ENCODE measurements around the gene ART1.
"Not testable (repeated sequence)": the region's sequence is repeated elsewhere in the genome, so short reads cannot be mapped to it uniquely, and the experiment has no call there.

ART1 gene

GRCh38 chr11:3643102-3643546 lies 1.8 kb upstream of the ART1 start:
- H3K36me3 Mint-ChIP-seq (ENCODE audit: low read depth); H3K27ac Mint-ChIP-seq; H3K9me3 Mint-ChIP-seq; H3K4me1 Mint-ChIP-seq (ENCODE audit: low read depth): not testable (repeated sequence)
- H3K4me3 Mint-ChIP-seq = peak overlapping the region; percentile 73
- H3K27me3 Mint-ChIP-seq = peaks cover 19% of the 10 kb centered on the region

- Mint-ChIP-seq H3K4me1 (ENCODE audit: low read depth) (peaks cover 5% of the 10 kb centered on the region), H3K36me3 (ENCODE audit: low read depth) (no peaks in the 10 kb centered on the region), H3K9me3 (no peaks in the 10 kb centered on the region), H3K4me3 (no peak overlapping the region), H3K27ac (no peak overlapping the region), H3K27me3 (peaks cover 40% of the 10 kb centered on the region)
Measured at GRCh38 chr11:3645552-3645951, 624 bp downstream of the ART1 start.

DNA sequence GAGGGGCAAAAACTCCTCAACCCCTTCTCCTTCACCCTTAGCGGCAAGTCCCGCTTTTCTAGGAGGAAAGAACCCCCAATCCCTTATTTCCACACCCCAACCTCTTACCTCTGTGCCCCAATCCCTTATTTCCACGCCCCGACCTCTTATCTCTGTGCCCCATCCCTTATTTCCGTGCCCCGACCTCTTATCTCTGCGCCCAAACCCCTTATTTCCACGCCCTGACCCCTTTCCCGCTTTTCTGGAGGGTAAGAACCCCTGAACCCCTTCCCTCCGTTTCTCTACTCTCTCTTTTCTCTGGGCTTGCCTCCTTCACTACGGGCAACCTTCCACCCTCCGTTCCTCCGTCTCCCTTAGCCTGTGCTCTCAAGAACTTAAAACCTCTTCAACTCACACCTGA lies 3.9 kb downstream of the ART1 start:
- not testable (repeated sequence) for H3K9me3 Mint-ChIP-seq; H3K4me3 Mint-ChIP-seq; H3K4me1 Mint-ChIP-seq (ENCODE audit: low read depth); H3K27ac Mint-ChIP-seq; H3K36me3 Mint-ChIP-seq (ENCODE audit: low read depth)
- H3K27me3 Mint-ChIP-seq = peaks cover 44% of the 10 kb centered on the region

- H3K27ac Mint-ChIP-seq; H3K36me3 Mint-ChIP-seq (ENCODE audit: low read depth); H3K9me3 Mint-ChIP-seq; H3K4me3 Mint-ChIP-seq; H3K4me1 Mint-ChIP-seq (ENCODE audit: low read depth): not testable (repeated sequence)
- H3K27me3 Mint-ChIP-seq = peaks cover 42% of the 10 kb centered on the region
Measured at GRCh38 chr11:3649374-3649773, 4.4 kb downstream of the ART1 start.

- not testable (repeated sequence) for H3K27ac Mint-ChIP-seq; H3K9me3 Mint-ChIP-seq; H3K4me3 Mint-ChIP-seq; H3K36me3 Mint-ChIP-seq (ENCODE audit: low read depth); H3K4me1 Mint-ChIP-seq (ENCODE audit: low read depth)
- peaks cover 33% of the 10 kb centered on the region for H3K27me3 Mint-ChIP-seq
Measured at GRCh38 chr11:3652514-3652913, 7.6 kb downstream of the ART1 start.

- H3K27ac Mint-ChIP-seq = no peak overlapping the region
- peaks cover 15% of the 10 kb centered on the region for H3K27me3 Mint-ChIP-seq
- no peaks in the 10 kb centered on the region for H3K4me1 Mint-ChIP-seq (ENCODE audit: low read depth)
- H3K36me3 Mint-ChIP-seq (ENCODE audit: low read depth) = no peaks in the 10 kb centered on the region
- no peak overlapping the region for H3K4me3 Mint-ChIP-seq
- no peaks in the 10 kb centered on the region for H3K9me3 Mint-ChIP-seq
Measured at GRCh38 chr11:3655547-3655946, 10.6 kb downstream of the ART1 start.

DNA sequence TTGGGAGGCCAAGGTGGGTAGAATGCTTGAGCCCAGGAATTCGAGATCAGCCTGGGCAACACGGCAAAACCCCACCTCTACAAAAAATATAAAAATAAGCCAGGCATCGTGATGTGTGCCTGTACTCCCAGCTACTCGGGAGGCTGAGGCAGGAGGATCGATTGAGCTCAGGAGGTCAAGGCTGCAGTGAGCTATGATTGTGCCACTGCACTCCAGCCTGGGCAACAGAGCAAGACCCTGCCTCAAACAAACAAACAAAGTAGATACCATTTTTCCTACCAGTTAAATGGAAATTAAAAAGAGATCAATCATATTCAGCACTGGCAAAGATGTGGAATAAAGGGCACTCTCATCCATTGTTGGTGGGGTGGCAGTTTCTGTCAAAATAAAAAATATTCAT lies 12.4 kb downstream of the ART1 start:
- H3K36me3 Mint-ChIP-seq (ENCODE audit: low read depth); H3K4me1 Mint-ChIP-seq (ENCODE audit: low read depth); H3K27ac Mint-ChIP-seq; H3K4me3 Mint-ChIP-seq; H3K9me3 Mint-ChIP-seq; H3K27me3 Mint-ChIP-seq: not testable (repeated sequence)

GRCh38 chr11:3658252-3658651 lies 13.3 kb downstream of the ART1 start:
- H3K9me3 Mint-ChIP-seq = no peaks in the 10 kb centered on the region

DNA sequence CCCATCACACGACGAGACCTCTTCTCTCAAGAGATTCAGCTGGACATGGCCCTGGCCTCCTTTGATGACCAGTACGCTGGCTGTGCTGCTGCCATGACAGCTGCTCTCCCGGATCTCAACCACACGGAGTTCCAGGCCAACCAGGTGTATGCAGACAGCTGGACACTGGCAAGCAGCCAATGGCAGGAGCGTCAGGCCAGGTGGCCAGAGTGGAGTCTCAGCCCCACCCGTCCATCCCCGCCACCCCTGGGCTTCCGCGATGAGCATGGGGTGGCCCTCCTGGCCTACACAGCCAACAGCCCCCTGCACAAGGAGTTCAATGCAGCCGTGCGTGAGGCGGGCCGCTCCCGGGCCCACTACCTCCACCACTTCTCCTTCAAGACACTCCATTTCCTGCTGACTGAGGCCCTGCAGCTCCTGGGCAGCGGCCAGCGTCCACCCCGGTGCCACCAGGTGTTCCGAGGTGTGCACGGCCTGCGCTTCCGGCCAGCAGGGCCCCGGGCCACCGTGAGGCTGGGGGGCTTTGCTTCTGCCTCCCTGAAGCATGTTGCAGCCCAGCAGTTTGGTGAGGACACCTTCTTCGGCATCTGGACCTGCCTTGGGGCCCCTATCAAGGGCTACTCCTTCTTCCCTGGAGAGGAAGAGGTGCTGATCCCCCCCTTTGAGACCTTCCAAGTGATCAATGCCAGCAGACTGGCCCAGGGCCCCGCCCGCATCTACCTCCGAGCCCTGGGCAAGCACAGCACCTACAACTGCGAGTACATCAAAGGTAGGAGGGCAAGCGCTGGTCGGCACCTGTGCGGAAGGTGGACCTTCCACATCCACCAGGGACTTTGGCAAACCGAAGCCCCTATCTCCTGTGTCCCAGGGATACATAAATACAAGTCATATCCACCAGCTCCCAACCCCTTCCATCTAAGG lies 14.9 kb downstream of the ART1 start:
- Mint-ChIP-seq H3K27me3 (peaks cover 6% of the 10 kb centered on the region), H3K4me1 (ENCODE audit: low read depth) (no peaks in the 10 kb centered on the region), H3K9me3 (no peaks in the 10 kb centered on the region), H3K27ac (no peak overlapping the region), H3K36me3 (ENCODE audit: low read depth) (peaks cover 9% of the 10 kb centered on the region), H3K4me3 (no peak overlapping the region)

More at GRCh38 chr11:3658252-3658651, 13.3 kb downstream of the ART1 start:
- Mint-ChIP-seq H3K36me3 (ENCODE audit: low read depth) (no peaks in the 10 kb centered on the region), H3K4me3 (no peak overlapping the region), H3K4me1 (ENCODE audit: low read depth) (no peaks in the 10 kb centered on the region), H3K27ac (no peak overlapping the region), H3K27me3 (peaks cover 6% of the 10 kb centered on the region)

- H3K4me3 Mint-ChIP-seq = no peak overlapping the region
- H3K4me1 Mint-ChIP-seq (ENCODE audit: low read depth) = no peaks in the 10 kb centered on the region
- H3K9me3 Mint-ChIP-seq = no peaks in the 10 kb centered on the region
- H3K27me3 Mint-ChIP-seq = peaks cover 6% of the 10 kb centered on the region
- H3K27ac Mint-ChIP-seq = no peak overlapping the region
- H3K36me3 Mint-ChIP-seq (ENCODE audit: low read depth) = peaks cover 14% of the 10 kb centered on the region
Measured at GRCh38 chr11:3660960-3661359, 16.0 kb downstream of the ART1 start.

DNA sequence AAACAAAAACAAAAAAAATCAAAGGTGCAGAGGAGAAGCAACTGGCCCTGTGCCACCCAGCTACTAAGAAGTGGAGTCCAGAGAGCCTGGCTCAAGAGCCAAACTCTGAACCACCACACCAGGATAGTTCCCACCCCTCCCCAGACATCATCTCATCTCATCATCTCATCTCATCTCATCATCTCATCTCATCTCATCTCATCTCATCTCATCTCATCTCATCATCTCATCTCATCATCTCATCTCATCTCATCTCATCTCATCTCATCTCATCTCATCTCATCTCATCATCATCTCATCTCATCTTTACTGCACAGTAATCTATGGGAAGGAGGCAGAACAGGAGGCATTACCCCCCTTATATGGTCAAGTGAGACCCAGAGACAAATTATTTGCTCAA lies 17.9 kb downstream of the ART1 start:
- Mint-ChIP-seq H3K27ac (no peak overlapping the region), H3K4me3 (no peak overlapping the region), H3K27me3 (peaks cover 6% of the 10 kb centered on the region), H3K36me3 (ENCODE audit: low read depth) (peaks cover 24% of the 10 kb centered on the region), H3K4me1 (ENCODE audit: low read depth) (no peaks in the 10 kb centered on the region), H3K9me3 (no peaks in the 10 kb centered on the region)

DNA sequence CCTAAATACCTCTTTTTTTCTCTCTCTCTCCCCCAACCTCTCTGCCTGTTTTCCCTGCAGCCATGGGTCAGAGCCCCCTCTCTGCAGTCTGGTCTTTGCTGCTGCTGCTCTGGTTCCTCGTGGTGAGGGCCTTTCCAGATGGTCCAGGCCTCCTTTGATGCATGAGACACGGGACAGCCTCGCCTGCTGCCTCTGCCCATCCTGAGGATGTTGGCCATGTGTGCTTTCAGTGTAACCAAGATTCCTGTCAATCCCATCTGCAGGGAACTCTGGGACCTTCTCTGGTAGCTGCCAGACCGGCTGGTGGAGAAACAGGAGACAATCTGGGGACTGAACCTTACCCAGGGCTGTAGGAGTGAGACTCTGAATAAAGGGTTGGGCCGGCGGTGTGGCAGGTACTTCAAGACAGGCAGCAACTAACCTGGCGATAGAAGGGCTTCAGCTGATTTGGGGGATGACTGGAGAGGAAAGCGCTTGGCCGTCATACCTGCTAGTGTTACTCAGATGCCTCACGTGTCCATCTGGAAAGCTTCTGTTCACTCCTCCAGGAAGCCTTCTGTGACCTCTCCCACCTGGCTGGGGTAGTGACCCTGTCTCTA lies 19.2 kb downstream of the ART1 start:
- Mint-ChIP-seq H3K27me3 (no peaks in the 10 kb centered on the region), H3K4me1 (ENCODE audit: low read depth) (no peaks in the 10 kb centered on the region), H3K9me3 (no peaks in the 10 kb centered on the region), H3K36me3 (ENCODE audit: low read depth) (peaks cover 24% of the 10 kb centered on the region), H3K4me3 (no peak overlapping the region), H3K27ac (no peak overlapping the region)

- H3K27ac Mint-ChIP-seq = no peak overlapping the region
Measured at GRCh38 chr11:3665336-3666022, 20.6 kb downstream of the ART1 start.

DNA sequence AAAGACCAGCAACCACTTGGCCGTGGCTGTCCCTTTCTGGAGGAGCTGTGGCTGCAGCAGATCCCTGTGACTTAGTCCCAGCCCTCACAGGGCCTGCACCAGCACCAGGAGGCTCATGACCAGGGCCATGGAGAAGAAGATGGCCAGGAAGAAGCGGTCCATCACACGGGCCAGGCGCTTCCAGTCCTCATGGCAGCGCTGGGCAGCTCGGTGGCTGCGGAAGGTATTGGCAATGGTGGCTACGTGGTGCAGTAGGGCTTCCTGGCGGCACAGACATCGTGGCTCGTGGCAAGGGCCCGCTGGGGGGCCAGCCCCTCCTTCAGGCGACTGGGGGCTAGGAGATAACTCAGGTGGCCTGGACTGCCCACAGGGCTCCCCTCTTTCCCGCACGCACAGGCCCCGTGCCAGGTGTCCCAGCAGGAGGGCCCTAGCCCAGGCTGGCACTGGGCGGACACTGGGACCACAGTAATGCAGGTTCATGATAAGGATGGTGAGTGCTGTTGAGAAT lies 21.1 kb downstream of the ART1 start:
- H3K4me1 Mint-ChIP-seq (ENCODE audit: low read depth) = no peaks in the 10 kb centered on the region
- no peaks in the 10 kb centered on the region for H3K27me3 Mint-ChIP-seq
- no peaks in the 10 kb centered on the region for H3K9me3 Mint-ChIP-seq
- H3K4me3 Mint-ChIP-seq = no peak overlapping the region
- H3K36me3 Mint-ChIP-seq (ENCODE audit: low read depth) = peaks cover 35% of the 10 kb centered on the region
- no peak overlapping the region for H3K27ac Mint-ChIP-seq

More at GRCh38 chr11:3665336-3666022, 20.6 kb downstream of the ART1 start:
- Mint-ChIP-seq H3K36me3 (ENCODE audit: low read depth) (peaks cover 29% of the 10 kb centered on the region), H3K4me3 (no peak overlapping the region), H3K4me1 (ENCODE audit: low read depth) (no peaks in the 10 kb centered on the region), H3K27me3 (no peaks in the 10 kb centered on the region), H3K9me3 (no peaks in the 10 kb centered on the region)
